Measurements from ENCODE around the gene OSBPL3.

DNA sequence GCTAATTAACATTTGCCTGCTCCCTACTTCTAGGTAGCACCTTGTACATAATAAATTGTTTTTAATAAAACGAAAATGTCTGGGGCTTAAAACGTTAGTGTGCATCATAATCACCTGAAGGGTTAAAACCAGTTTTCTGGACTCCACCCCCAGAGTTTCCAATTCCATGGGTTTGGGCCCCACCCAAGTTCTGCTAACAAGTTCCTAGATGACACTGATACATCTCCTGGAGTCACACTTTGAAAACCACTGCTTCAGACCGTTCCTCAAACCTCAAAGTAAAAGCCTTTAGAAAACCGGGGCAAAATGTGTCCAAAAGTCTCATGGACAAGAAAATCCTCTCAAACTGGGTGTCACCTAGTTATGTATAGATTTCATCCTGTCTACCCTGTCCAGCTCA is 9.3 kb downstream of the OSBPL3 start:
- TF ChIP-seq EZH2phosphoT487 (IDR thresholded peaks at IDR 0.05; ENCODE audit: insufficient read depth, low read depth) (no peak), EZH2 (IDR thresholded peaks at IDR 0.05; ENCODE audit: insufficient read depth, poor library complexity, severe bottlenecking) (no peak)

All from GM23248 (cell line).